ENCODE data around the gene PRR11.
"Not testable (repeated sequence)": the region's sequence is repeated elsewhere in the genome, so short reads cannot be mapped to it uniquely, and the experiment has no call there.

Gene PRR11

GRCh38 chr17:59219370-59219769 is 63.8 kb downstream of the PRR11 start:
- no peak overlapping the region for H3K4me3 ChIP-seq (ENCODE audit: low read depth, low read length)

GRCh38 chr17:59219992-59220327 is 64.4 kb downstream of the PRR11 start:
- peak overlapping the region; percentile 17 for H3K4me3 ChIP-seq (ENCODE audit: low read depth, low read length)

- H3K4me3 ChIP-seq (ENCODE audit: low read depth, low read length): peak within 1 kb of the TSS; percentile 77
Measured at GRCh38 chr17:59220328-59221158, 65.0 kb downstream of the PRR11 start, which contains the start of gene GDPD1. Gene GDPD1 (plus strand): TSS chr17:59220511. CDS start chr17:59220610, 99 bp downstream.

- H3K4me3 ChIP-seq (ENCODE audit: low read depth, low read length): peak overlapping the region; percentile 77
Measured at GRCh38 chr17:59221159-59221847, 65.8 kb downstream of the PRR11 start.

GRCh38 chr17:59223813-59224212 is 68.3 kb downstream of the PRR11 start:
- no peak overlapping the region for H3K4me3 ChIP-seq (ENCODE audit: low read depth, low read length)

- not testable (repeated sequence) for H3K4me3 ChIP-seq (ENCODE audit: low read depth, low read length)
Measured at GRCh38 chr17:59228588-59228987, 73.0 kb downstream of the PRR11 start.

- H3K4me3 ChIP-seq (ENCODE audit: low read depth, low read length): no peak overlapping the region
Measured at GRCh38 chr17:59230764-59231163, 75.2 kb downstream of the PRR11 start.

- no peak overlapping the region for H3K4me3 ChIP-seq (ENCODE audit: low read depth, low read length)
Measured at GRCh38 chr17:59234631-59235030, 79.1 kb downstream of the PRR11 start.

GRCh38 chr17:59238906-59239305 is 83.4 kb downstream of the PRR11 start:
- no peak overlapping the region for H3K4me3 ChIP-seq (ENCODE audit: low read depth, low read length)

GRCh38 chr17:59244081-59244480 is 88.5 kb downstream of the PRR11 start:
- no peak overlapping the region for H3K4me3 ChIP-seq (ENCODE audit: low read depth, low read length)
